Measurements from ENCODE around the gene NF1.

The NF1 gene

DNA sequence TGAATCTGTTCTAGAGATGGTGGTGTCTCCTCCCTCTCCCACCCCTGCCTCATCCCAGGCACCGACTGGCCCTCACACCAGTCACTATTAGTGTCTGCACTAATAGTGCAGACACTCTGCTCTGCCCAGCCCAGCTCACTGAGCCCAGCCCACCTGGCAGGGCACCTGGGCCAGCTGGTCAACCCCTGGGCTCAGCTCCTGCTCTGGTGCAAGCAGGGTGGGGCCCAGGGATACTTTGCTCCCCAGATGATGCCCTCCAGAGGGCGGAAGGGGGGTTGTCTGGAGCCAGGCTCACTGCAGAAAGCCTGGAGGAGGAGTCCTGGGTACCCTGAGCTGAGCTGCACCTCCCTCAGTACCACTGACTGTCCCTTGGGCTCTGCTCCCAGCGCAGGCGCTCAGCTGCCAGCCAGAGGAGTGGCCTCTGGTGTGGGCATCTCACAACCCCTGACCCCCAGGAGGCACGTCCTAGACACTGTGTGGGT, 311.2 kb downstream of the NF1 start:
- no peak for DNase-seq (ENCODE audit: low read depth)

- no peak for DNase-seq (ENCODE audit: low read depth)
These were observed 313.8 kb downstream of the NF1 start for GRCh38 chr17:31408586-31408985.

DNA sequence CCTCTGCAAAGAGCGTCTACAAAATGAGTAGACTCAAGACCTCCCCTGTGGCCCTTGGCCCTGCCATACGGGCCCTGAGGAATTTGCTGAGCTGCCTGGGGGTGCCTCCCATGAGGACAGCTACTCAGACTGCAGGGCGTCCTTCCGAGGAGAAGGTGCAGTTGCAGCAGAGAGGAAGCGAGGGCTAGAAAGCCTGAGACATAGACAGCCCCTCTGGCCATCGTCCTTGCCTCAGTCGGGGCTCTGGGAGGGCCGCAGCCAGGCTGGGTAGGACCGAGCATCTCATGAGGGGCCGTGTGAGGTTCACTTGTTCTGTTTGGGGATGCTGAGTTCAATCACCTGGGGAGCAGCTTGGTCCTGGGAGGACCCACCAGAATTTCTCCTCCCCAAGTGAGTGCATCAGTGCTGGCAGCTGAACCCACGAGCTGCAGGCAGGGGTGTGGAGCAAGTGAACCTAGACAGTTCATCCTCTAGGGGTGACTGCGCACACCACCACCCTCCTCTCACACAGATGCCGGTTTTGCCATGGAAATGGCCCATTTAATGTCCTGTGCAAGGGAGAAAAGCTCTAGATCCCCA, 317.0 kb downstream of the NF1 start:
- no peak for DNase-seq (ENCODE audit: low read depth)

GRCh38 chr17:31412511-31412910, 317.7 kb downstream of the NF1 start:
- DNase-seq (ENCODE audit: low read depth), result no peak

DNA sequence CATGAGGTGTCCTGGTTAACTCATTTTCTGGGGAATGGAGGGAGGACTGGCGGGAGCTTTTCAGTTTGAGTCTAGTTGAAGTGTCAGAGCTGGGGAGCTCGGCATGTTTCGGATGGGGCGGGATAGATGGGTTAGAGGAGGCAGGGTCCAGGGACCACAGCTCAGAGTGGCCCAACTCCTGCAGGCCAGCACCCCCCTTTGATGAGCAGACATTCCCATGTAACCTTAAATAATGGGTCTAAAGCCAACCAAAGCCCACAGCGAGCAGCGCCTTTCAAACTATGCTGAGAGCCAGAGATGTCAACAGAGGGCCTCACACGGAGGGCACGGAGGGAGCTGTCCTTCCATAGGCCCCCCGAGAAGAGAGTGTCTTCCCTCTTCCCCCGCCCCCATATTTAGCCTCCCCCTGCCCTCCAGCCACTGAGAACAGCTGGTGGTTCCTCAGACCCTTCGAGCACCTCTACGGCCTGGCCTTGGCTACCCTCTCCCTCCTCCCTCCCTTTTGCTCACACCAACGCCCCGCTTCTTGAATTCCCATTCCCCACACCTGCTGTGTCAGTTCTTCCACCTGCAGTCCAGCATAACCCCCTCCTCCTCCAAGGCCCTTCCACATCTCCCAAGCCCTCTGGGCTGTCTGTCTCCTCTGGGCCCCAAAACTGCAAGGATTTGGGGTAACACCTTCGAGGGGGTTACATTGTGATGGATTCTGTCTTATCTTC, 318.5 kb downstream of the NF1 start:
- DNase-seq (ENCODE audit: low read depth), result no peak

- DNase-seq (ENCODE audit: low read depth), result no peak
These were observed 319.2 kb downstream of the NF1 start for GRCh38 chr17:31413874-31414549.

GRCh38 chr17:31414550-31414918, 319.8 kb downstream of the NF1 start:
- no peak for DNase-seq (ENCODE audit: low read depth)

- no peak for DNase-seq (ENCODE audit: low read depth)
These were observed 320.3 kb downstream of the NF1 start for GRCh38 chr17:31415004-31415454.

- DNase-seq (ENCODE audit: low read depth), result no peak
These were observed 321.1 kb downstream of the NF1 start for GRCh38 chr17:31415640-31416502.

GRCh38 chr17:31416503-31416923, 321.7 kb downstream of the NF1 start:
- no peak for DNase-seq (ENCODE audit: low read depth)

DNA sequence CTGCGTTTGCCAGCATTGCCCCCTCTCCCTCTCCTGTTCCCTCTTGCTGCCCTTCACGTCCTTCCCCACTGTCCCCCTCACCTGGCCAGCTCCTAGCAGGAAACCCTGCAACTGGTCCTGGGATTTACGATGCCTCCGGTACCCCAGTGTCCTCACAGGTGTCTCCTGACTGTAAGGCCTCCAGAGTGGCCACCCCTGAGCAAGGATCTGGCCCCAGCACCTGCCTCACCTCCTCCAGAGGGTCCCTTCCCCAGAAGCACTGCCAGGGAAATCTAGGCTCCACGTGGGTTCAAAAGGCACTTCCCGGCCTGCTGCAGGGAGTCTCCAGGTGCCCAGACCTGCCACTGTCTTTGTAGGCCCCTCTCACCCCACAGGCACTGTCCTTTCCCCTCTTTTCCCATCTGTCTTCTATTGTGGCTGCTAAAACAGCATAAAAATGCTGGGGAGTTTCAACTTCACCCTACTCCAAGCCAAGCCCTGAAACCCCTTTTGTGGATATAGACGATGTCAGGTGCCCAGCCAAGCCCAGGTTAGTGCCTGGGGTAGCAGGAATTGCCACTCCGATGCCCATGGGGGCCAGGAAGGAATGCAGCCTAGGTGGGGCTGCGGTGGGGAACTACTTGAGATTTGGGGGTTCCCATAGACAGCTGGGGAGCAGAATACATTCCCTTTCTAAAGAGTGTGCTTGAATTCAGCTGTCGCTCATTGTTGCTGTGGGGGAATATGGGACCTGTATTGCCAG, 322.4 kb downstream of the NF1 start:
- no peak for DNase-seq (ENCODE audit: low read depth)

DNA sequence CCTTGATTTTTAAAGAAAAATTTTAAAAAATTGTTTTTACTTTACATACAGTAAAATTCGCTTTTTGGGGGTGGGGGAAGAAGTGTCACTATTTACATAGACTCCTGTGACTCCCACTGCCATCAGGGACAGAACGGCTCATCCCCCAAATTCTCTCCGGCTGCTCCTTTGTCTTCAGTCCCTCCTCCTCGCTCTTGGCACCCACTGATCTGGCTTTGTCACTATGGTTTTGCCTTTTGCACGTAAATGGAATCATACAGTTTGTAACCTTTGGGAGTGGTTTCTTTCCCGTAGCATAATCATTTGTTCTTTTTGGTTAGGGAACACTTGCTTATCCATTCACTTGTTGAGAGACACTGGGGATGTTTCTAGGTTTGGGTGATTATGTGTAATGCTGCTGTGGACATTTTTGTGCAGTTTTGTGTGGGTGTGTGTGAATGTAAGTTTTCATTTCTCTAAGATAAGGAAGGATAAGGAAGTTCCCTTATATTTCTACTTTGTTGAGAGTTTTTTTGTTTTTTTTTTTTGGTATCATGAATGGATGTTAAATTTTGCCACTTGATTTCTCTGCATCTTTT, 324.1 kb downstream of the NF1 start:
- DNase-seq (ENCODE audit: low read depth), result no peak

DNA sequence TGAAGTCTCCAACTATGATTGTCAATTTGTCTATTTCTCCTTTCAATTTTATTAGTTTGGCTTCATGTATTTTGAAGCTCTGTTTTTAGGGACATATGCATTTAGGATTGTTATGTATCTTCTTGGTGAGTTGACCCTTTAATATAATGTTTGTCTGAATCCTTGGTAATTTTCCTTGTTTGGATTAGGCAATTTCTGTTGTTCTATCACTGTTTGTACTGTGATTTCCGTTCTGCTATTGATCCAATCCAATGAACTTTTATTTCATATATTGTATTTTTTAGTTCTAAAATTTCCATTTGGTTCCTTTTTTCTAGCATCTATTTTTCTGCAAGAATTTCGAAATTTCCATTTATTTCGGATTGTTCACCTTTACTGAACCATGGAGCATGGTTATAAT, 327.7 kb downstream of the NF1 start:
- no peak for DNase-seq (ENCODE audit: low read depth)

DNA sequence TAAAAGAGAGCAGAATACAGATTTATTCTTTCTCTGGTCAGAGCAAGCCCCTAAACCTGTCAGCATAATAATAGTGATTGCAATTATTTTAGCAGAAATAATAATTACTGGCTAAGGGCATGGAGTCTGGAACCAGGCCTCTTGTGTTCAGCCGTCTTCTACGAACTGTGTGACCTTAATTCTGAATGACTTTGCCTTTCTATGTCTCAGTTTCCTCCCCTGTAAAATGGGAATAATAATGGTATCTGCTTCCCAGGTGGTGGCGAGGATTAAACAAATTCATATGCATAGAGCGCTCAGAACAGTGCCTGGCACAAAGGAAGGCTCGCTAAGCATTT, 330.1 kb downstream of the NF1 start:
- DNase-seq (ENCODE audit: low read depth), result no peak

DNA sequence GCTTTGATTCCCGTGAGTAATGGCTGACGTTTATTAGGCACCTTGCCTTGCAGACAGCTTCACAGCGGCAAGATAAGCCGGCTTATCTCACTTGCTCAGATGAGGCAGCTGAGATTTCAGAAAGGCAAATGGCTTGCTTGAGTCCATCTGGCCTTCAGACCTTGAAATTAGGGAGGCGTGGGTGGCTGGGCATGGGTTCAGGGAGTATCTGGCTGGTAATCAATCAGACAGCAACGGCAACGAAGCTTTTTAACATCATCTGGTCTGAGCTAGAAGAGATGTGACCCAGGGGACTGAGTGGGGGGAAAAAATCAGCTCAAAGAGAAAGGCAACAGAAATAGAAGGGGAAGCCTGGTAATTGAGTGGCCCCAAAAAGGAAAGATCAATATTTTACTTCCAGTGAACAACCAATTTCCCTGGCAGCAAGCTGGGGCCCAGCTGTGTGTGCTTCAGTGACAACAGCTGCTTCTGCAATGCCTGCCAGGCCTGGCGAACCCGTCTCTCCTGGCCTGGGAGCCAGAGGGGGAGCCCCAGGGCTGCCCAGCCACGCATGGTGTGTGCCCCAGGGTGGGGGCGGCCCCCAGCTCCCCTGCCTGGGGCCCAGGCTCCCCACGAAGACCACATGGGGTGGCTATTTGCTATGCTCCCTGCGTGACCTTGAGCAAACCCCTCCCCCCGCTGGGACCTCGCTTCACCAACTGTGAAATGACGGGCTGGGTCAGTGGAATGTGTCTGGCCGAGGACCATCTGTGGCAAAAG, 330.7 kb downstream of the NF1 start:
- DNase-seq (ENCODE audit: low read depth), result no peak
